DMS53 treated with DMSO at 0.1 percent for 48 hours (cell line): Measurements from ENCODE around the gene DNAH2.

Source experiments
- DNase-seq: peaks from one replicate; lab custom pipeline; 2025; ENCODE audit not compliant: unreplicated experiment; lab: John Stamatoyannopoulos, UW

Gene DNAH2

GRCh38 chr17:7837408-7838088 is 120.0 kb downstream of the DNAH2 start:
- peak; percentile 57 for DNase-seq

- DNase-seq, result peak; percentile 19
Observed at GRCh38 chr17:7838090-7839075, 120.8 kb downstream of the DNAH2 start.

GRCh38 chr17:7839190-7839875 is 121.8 kb downstream of the DNAH2 start:
- no peak for DNase-seq

GRCh38 chr17:7839876-7840261 is 122.3 kb downstream of the DNAH2 start:
- no peak for DNase-seq

- no peak for DNase-seq
Observed at GRCh38 chr17:7840441-7840840, 122.9 kb downstream of the DNAH2 start.

GRCh38 chr17:7840875-7841274 is 123.3 kb downstream of the DNAH2 start:
- DNase-seq, result no peak

- peak; percentile 91 for DNase-seq
Observed at GRCh38 chr17:7841396-7841914, 123.9 kb downstream of the DNAH2 start.

GRCh38 chr17:7841915-7842379 is 124.4 kb downstream of the DNAH2 start:
- DNase-seq, result peak; percentile 79

GRCh38 chr17:7842380-7843256 is 125.1 kb downstream of the DNAH2 start:
- peak; percentile 91 for DNase-seq

- DNase-seq, result no peak
Observed at GRCh38 chr17:7843257-7843535, 125.7 kb downstream of the DNAH2 start.

GRCh38 chr17:7843536-7844291 is 126.2 kb downstream of the DNAH2 start:
- DNase-seq, result peak; percentile 92

GRCh38 chr17:7844292-7845154 is 127.0 kb downstream of the DNAH2 start:
- peak; percentile 92 for DNase-seq

GRCh38 chr17:7845359-7846062 is 128.0 kb downstream of the DNAH2 start:
- DNase-seq, result no peak

GRCh38 chr17:7846063-7846735 is 128.7 kb downstream of the DNAH2 start:
- no peak for DNase-seq

- DNase-seq, result no peak
Observed at GRCh38 chr17:7846765-7847661, 129.5 kb downstream of the DNAH2 start.

GRCh38 chr17:7848131-7848579 is 130.6 kb downstream of the DNAH2 start:
- no peak for DNase-seq
